ENCODE data around the gene OSBP. TPM values are rescaled to one million over a fixed set of nuclear protein-coding genes. Genes with fewer than 3 reads are reported as not detected.

The OSBP gene
- total and polyA plus RNA-seq, 9 of the 15 experiments (the other 6 are each of a cell fraction or from before 2014, with no cell fraction given) = 11.7 to 49.0 (median 28.7) TPM

- Histone ChIP-seq H3K79me2 (ENCODE audit: control insufficient read depth, insufficient read depth, low read length) (no peaks in the 10 kb centered on the region; the same call in 2 of the 3 replicates), H3K27ac (ENCODE audit: extremely low read depth, low read depth, low read length) (peak overlapping the region; percentile 82), H3K4me2 (ENCODE audit: insufficient read depth, low read length) (peak overlapping the region; percentile 79), H3K4me3 (peak overlapping the region; percentile 33), H3K9me3 (replicated peaks; ENCODE audit: control insufficient read depth, insufficient read depth, low read depth, low read length) (no peaks in the 10 kb centered on the region; the same call in 1 of the 2 replicates), H2AFZ (ENCODE audit: low read depth, low read length) (peak overlapping the region; percentile 88), H3K36me3 (ENCODE audit: control insufficient read depth, insufficient read depth, low read length) (no peaks in the 10 kb centered on the region), H3K9ac (ENCODE audit: insufficient read depth in 1 of 2, low read depth in 2 of 2, low read length in 2 of 2) (peak overlapping the region; percentile 79 to 82; a peak in 3 of 4 replicates), H3K9me1 (ENCODE audit: control insufficient read depth, insufficient read depth, low read length) (no peaks in the 10 kb centered on the region), H3K4me1 (replicated peaks in 1 of 2; ENCODE audit: control insufficient read depth in 2 of 2, insufficient read depth in 2 of 2, low read length in 2 of 2) (peaks cover 18 to 31% of the 10 kb centered on the region in 2 experiments), H3K27me3 (ENCODE audit: control insufficient read depth in 2 of 2, insufficient read depth in 2 of 2, low read length in 2 of 2) (no peaks in the 10 kb centered on the region), H4K20me1 (replicated peaks; ENCODE audit: control insufficient read depth, insufficient read depth, low read length) (no peaks in the 10 kb centered on the region)
- DNase-seq (ENCODE audit: extremely low read depth in 1 of 4, low spot score in 3 of 4) (peak; percentile 57 to 93 (median 63)), ATAC-seq (peak; percentile 52), FAIRE-seq (peak; percentile 64)
- POLR2A ChIA-PET = interaction anchor here (0.7 to 5.9 kb wide), 11 partner anchors 8 to 399 kb away, joined by 3 to 69 read pairs (median 4); partner anchors contain the start of genes OSBP and PATL1
- intact Hi-C loops (cut with micrococcal nuclease) (no loop called here), in situ Hi-C loops (cut with MboI) (no loop called here)
- CTCF ChIA-PET (ENCODE audit: low intra/inter-chr PET ratio) = no interaction called here
- no TSS peak for BruUV-seq (replicated peaks)
- WGBS (ENCODE audit: insufficient coverage, low coverage, missing lambda C conversion rate) = 5% methylated on average over 30 of the region's 30 CpGs
- TF ChIP-seq ZNF592 (IDR thresholded peaks at IDR 0.05) (peak; percentile 90), BRF1 (IDR thresholded peaks at IDR 0.05; ENCODE audit: borderline replicate concordance, extremely low read depth, insufficient read length) (peak; percentile 18), RBM25 (IDR thresholded peaks at IDR 0.05; ENCODE audit: low read depth, low read length, severe bottlenecking) (peak; percentile 47), ARID2 (IDR thresholded peaks at IDR 0.05) (no peak), TCF3 (CRISPR knock-in tag; IDR thresholded peaks at IDR 0.05) (no peak), EP300 (IDR thresholded peaks at IDR 0.05; ENCODE audit: low read length) (peak; percentile 70), PML (IDR thresholded peaks at IDR 0.05; ENCODE audit: low read length) (peak; percentile 36; the same call in 1 of the 2 replicates)
- TF ChIP-seq, protein P1, sequence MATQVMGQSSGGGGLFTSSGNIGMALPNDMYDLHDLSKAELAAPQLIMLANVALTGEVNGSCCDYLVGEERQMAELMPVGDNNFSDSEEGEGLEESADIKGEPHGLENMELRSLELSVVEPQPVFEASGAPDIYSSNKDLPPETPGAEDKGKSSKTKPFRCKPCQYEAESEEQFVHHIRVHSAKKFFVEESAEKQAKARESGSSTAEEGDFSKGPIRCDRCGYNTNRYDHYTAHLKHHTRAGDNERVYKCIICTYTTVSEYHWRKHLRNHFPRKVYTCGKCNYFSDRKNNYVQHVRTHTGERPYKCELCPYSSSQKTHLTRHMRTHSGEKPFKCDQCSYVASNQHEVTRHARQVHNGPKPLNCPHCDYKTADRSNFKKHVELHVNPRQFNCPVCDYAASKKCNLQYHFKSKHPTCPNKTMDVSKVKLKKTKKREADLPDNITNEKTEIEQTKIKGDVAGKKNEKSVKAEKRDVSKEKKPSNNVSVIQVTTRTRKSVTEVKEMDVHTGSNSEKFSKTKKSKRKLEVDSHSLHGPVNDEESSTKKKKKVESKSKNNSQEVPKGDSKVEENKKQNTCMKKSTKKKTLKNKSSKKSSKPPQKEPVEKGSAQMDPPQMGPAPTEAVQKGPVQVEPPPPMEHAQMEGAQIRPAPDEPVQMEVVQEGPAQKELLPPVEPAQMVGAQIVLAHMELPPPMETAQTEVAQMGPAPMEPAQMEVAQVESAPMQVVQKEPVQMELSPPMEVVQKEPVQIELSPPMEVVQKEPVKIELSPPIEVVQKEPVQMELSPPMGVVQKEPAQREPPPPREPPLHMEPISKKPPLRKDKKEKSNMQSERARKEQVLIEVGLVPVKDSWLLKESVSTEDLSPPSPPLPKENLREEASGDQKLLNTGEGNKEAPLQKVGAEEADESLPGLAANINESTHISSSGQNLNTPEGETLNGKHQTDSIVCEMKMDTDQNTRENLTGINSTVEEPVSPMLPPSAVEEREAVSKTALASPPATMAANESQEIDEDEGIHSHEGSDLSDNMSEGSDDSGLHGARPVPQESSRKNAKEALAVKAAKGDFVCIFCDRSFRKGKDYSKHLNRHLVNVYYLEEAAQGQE (IDR thresholded peaks at IDR 0.05; ENCODE audit: borderline replicate concordance) = peak; percentile 32; the same call in 1 of the 2 replicates
- TF ChIP-seq, protein P1 (CRISPR knock-in tag; IDR thresholded peaks at IDR 0.05; ENCODE audit: low read depth) = no peak
These were observed 59.3 kb downstream of the OSBP start for GRCh38 chr11:59556115-59556916.

Data from K562 (cell line).